NT2/D1 (cell line): ENCODE measurements around the gene NKX2-3.

Experiments
- SUZ12 ChIP-seq: IDR thresholded peaks from 2 replicates; pipeline ENCODE4 v1.6.1; 2011; ENCODE audit not compliant: insufficient read length, insufficient read depth; ENCODE audit errors: extremely low read depth
- YY1 ChIP-seq: IDR thresholded peaks from 2 replicates; pipeline ENCODE4 v1.6.1; 2011; ENCODE audit not compliant: insufficient read length, insufficient read depth

DNA sequence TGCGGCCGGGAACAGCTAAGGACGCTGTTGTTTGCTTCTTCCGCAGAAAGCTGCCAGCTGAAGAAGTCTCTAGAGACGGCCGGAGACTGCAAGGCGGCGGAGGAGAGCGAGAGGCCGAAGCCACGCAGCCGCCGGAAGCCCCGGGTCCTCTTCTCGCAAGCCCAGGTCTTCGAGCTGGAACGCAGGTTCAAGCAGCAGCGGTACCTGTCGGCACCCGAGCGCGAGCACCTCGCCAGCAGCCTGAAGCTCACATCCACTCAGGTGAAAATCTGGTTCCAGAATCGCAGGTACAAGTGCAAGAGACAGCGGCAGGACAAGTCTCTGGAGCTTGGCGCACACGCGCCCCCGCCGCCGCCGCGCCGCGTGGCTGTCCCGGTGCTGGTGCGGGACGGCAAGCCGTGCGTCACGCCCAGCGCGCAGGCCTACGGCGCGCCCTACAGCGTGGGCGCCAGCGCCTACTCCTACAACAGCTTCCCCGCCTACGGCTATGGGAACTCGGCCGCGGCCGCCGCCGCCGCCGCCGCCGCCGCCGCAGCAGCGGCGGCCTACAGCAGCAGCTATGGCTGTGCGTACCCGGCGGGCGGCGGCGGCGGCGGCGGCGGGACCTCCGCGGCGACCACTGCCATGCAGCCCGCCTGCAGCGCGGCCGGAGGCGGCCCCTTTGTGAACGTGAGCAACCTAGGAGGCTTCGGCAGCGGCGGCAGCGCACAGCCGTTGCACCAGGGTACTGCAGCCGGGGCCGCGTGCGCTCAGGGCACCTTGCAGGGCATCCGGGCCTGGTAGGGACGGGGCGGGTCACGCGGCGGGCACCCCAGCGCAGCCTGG lies 2.4 kb downstream of the NKX2-3 start:
- no peak for TF ChIP-seq YY1
- peak; percentile 58 for TF ChIP-seq SUZ12
